Subcutaneous abdominal adipose tissue (tissue), 5 donors: Measurements from ENCODE around the gene PIF1.
"Not testable (repeated sequence)": the region's sequence is repeated elsewhere in the genome, so short reads cannot be mapped to it uniquely, and the experiment has no call there.

ENCODE experiments used
- H3K27ac ChIP-seq: one replicate; pipeline ENCODE4 v1.7.0; 2013; ENCODE audit warnings: low read depth, mild to moderate bottlenecking, inconsistent platforms, low read length, moderate library complexity
- H3K27me3 ChIP-seq, 5 donors: one replicate each; pipeline ENCODE4 v1.7.0; 2013; ENCODE audit warnings: low read length in 5 of 5, inconsistent platforms in 1 of 5; ENCODE audit not compliant: control insufficient read depth in 5 of 5, insufficient read depth in 4 of 5
- H3K36me3 ChIP-seq, 5 donors: one replicate each; pipeline ENCODE4 v1.7.0; 2013; ENCODE audit warnings: low read length in 5 of 5; ENCODE audit not compliant: control insufficient read depth in 5 of 5, insufficient read depth in 5 of 5
- H3K4me1 ChIP-seq, 5 donors: one replicate each; pipeline ENCODE4 v1.7.0; 2013; ENCODE audit warnings: low read length in 5 of 5, mild to moderate bottlenecking in 3 of 5, moderate library complexity in 1 of 5; ENCODE audit not compliant: control insufficient read depth in 5 of 5, insufficient read depth in 5 of 5
- H3K4me3 ChIP-seq, 5 donors: one replicate each; pipeline ENCODE4 v1.7.0; 2013; ENCODE audit warnings: low read length in 5 of 5, low read depth in 1 of 5
- H3K9ac ChIP-seq, 5 donors: one replicate each; pipeline ENCODE4 v1.7.0; 2013; ENCODE audit warnings: low read length in 5 of 5, mild to moderate bottlenecking in 4 of 5, moderate library complexity in 3 of 5
- H3K9me3 ChIP-seq, 5 donors: one replicate each; pipeline ENCODE4 v1.7.0; 2013; ENCODE audit warnings: low read length in 5 of 5; ENCODE audit not compliant: control insufficient read depth in 5 of 5
- donor health status: healthy.
- donor health status: healthy.
- donor health status: healthy.
- donor health status: healthy.
- donor health status: healthy.

Gene PIF1

GRCh38 chr15:64814965-64815364 is 10.5 kb downstream of the PIF1 start:
- H3K36me3 ChIP-seq, H3K27ac ChIP-seq, H3K9me3 ChIP-seq, H3K9ac ChIP-seq, H3K27me3 ChIP-seq, H3K4me1 ChIP-seq, H3K4me3 ChIP-seq: not testable (repeated sequence)

GRCh38 chr15:64814283-64814682 is 11.2 kb downstream of the PIF1 start:
- H3K4me3 ChIP-seq, H3K9ac ChIP-seq, H3K27ac ChIP-seq, H3K27me3 ChIP-seq, H3K4me1 ChIP-seq, H3K36me3 ChIP-seq, H3K9me3 ChIP-seq: not testable (repeated sequence)

GRCh38 chr15:64813075-64813474 is 12.4 kb downstream of the PIF1 start:
- no peak overlapping the region for H3K9ac ChIP-seq
- H3K36me3 ChIP-seq = no peaks in the 10 kb centered on the region
- H3K27me3 ChIP-seq = peaks cover 0 to 2% (median 0%) of the 10 kb centered on the region in 5 donors
- no peak overlapping the region for H3K4me3 ChIP-seq
- peaks cover 0 to 2% (median 0%) of the 10 kb centered on the region in 5 donors for H3K4me1 ChIP-seq
- H3K9me3 ChIP-seq = no peaks in the 10 kb centered on the region
- no peak overlapping the region for H3K27ac ChIP-seq

GRCh38 chr15:64810497-64811326 is 14.7 kb downstream of the PIF1 start:
- H3K9ac ChIP-seq = no peak overlapping the region
- H3K36me3 ChIP-seq = no peaks in the 10 kb centered on the region
- H3K4me1 ChIP-seq = peaks cover 0 to 5% (median 0%) of the 10 kb centered on the region in 5 donors
- H3K9me3 ChIP-seq = no peaks in the 10 kb centered on the region
- peaks cover 0 to 2% (median 0%) of the 10 kb centered on the region in 5 donors for H3K27me3 ChIP-seq
- H3K4me3 ChIP-seq = no peak overlapping the region
- no peak overlapping the region for H3K27ac ChIP-seq

- H3K4me3 ChIP-seq = no peak overlapping the region
- H3K4me1 ChIP-seq = peaks cover 0 to 5% (median 0%) of the 10 kb centered on the region in 5 donors
- no peaks in the 10 kb centered on the region for H3K9me3 ChIP-seq
- peaks cover 0 to 2% (median 0%) of the 10 kb centered on the region in 5 donors for H3K27me3 ChIP-seq
- no peak overlapping the region for H3K9ac ChIP-seq
- H3K36me3 ChIP-seq = no peaks in the 10 kb centered on the region
- no peak overlapping the region for H3K27ac ChIP-seq
These were observed 15.6 kb downstream of the PIF1 start for GRCh38 chr15:64809649-64810496.

GRCh38 chr15:64808785-64809453 is 16.5 kb downstream of the PIF1 start:
- Histone ChIP-seq H3K4me1 (peaks cover 0 to 5% (median 0%) of the 10 kb centered on the region in 5 donors), H3K9me3 (no peaks in the 10 kb centered on the region), H3K27me3 (peaks cover 0 to 2% (median 0%) of the 10 kb centered on the region in 5 donors), H3K4me3 (no peak overlapping the region), H3K36me3 (no peaks in the 10 kb centered on the region), H3K9ac (no peak overlapping the region), H3K27ac (no peak overlapping the region)

- Histone ChIP-seq H3K27me3 (peaks cover 0 to 2% (median 0%) of the 10 kb centered on the region in 5 donors), H3K4me3 (no peak overlapping the region), H3K9me3 (no peaks in the 10 kb centered on the region), H3K27ac (no peak overlapping the region), H3K36me3 (no peaks in the 10 kb centered on the region), H3K4me1 (peaks cover 0 to 5% (median 0%) of the 10 kb centered on the region in 5 donors), H3K9ac (no peak overlapping the region)
These were observed 17.7 kb downstream of the PIF1 start for GRCh38 chr15:64807751-64808222.

- H3K4me1 ChIP-seq = peaks cover 0 to 5% (median 0%) of the 10 kb centered on the region in 5 donors
- no peaks in the 10 kb centered on the region for H3K9me3 ChIP-seq
- H3K4me3 ChIP-seq = no peak overlapping the region
- no peak overlapping the region for H3K27ac ChIP-seq
- H3K36me3 ChIP-seq = no peaks in the 10 kb centered on the region
- peaks cover 0 to 2% (median 0%) of the 10 kb centered on the region in 5 donors for H3K27me3 ChIP-seq
- H3K9ac ChIP-seq = no peak overlapping the region
These were observed 18.2 kb downstream of the PIF1 start for GRCh38 chr15:64807051-64807749.

GRCh38 chr15:64806509-64806908 is 18.9 kb downstream of the PIF1 start:
- Histone ChIP-seq H3K27me3 (peaks cover 0 to 2% (median 0%) of the 10 kb centered on the region in 5 donors), H3K36me3 (no peaks in the 10 kb centered on the region), H3K4me1 (peaks cover 0 to 9% (median 2%) of the 10 kb centered on the region in 5 donors), H3K9me3 (no peaks in the 10 kb centered on the region), H3K9ac (no peak overlapping the region), H3K4me3 (no peak overlapping the region), H3K27ac (no peak overlapping the region)
